Measurements from ENCODE around the gene UBFD1.

DNA sequence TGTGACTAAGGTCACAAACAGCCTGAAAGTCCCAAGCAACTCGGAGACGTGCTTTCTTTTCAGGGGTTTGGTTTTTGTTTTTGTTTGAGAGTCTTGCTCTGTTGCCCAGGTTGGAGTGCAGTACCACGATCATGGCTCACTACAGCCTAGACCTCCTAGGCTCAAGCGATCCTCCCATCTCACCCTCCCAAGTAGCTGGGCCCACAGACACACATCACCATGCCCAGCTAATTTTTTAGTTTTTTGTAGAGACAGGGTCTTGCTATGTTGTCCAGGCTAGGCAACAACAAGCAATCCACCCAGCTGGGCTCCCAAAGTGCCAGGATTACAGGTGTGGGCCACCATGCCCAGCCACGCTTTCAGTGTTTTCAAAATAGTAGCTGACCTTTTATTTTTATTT is 27.5 kb upstream of the UBFD1 start:
- TF ChIP-seq CEBPB (IDR thresholded peaks at IDR 0.05) (no peak), FOXM1 (IDR thresholded peaks at IDR 0.05; ENCODE audit: borderline replicate concordance, low read depth) (no peak), MAX (IDR thresholded peaks at IDR 0.05) (no peak), EP300 (IDR thresholded peaks at IDR 0.05; ENCODE audit: borderline replicate concordance) (no peak)

All from Ishikawa (cell line).